Thyroid gland (tissue), 4 donors: Measurements from ENCODE around the gene ZBTB7B.

Experiments used
- POLR2A ChIP-seq, 2 donors: fragments of 450-650 bp; IDR thresholded peaks; one replicate each; pipeline ENCODE4 v1.6.1; 2017; ENCODE audit warnings: antibody characterized with exemption in 2 of 2, mild to moderate bottlenecking in 2 of 2, moderate library complexity in 1 of 2
- TF ChIP-seq, protein P1 (sequence below), 6 experiments: fragments of 200-600 bp in 3 of 6; fragments of 450-650 bp in 3 of 6; sonication (generic) in 3 of 6; IDR thresholded peaks; one replicate each; pipeline ENCODE4 v1.5.1; 2016 to 2019; ENCODE audit warnings: antibody characterized with exemption in 6 of 6, mild to moderate bottlenecking in 2 of 6, inconsistent platforms in 1 of 6, moderate library complexity in 1 of 6

DNA sequence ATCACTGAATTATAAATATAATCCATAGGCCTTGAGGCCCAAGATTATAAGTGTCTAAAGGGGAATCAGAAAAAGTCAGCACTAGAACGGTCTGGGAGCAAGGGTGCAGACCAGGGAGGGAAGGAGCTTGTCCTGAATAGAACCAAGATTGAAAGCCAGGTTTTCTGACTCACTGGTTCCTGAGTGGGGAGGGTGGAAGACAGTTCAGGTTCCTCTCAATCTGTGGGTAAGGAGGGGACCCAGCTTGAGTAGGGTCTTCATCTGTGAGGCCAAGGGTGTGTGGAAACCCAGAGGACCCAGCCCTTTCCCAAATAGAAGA lies 8.4 kb upstream of the ZBTB7B start:
- TF ChIP-seq, protein P1, sequence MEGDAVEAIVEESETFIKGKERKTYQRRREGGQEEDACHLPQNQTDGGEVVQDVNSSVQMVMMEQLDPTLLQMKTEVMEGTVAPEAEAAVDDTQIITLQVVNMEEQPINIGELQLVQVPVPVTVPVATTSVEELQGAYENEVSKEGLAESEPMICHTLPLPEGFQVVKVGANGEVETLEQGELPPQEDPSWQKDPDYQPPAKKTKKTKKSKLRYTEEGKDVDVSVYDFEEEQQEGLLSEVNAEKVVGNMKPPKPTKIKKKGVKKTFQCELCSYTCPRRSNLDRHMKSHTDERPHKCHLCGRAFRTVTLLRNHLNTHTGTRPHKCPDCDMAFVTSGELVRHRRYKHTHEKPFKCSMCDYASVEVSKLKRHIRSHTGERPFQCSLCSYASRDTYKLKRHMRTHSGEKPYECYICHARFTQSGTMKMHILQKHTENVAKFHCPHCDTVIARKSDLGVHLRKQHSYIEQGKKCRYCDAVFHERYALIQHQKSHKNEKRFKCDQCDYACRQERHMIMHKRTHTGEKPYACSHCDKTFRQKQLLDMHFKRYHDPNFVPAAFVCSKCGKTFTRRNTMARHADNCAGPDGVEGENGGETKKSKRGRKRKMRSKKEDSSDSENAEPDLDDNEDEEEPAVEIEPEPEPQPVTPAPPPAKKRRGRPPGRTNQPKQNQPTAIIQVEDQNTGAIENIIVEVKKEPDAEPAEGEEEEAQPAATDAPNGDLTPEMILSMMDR (IDR thresholded peaks at IDR 0.05) = no peak
- no peak for TF ChIP-seq POLR2A (IDR thresholded peaks at IDR 0.05)
